HEK293T (cell line): ENCODE data around the gene ERBB4.

Experiments used
- ELF4 ChIP-seq: fragments of 450-650 bp; IDR thresholded peaks from 2 replicates; pipeline ENCODE4 v1.6.1; 2017; ENCODE audit warnings: antibody characterized with exemption
- SUZ12 ChIP-seq: fragments of 450-650 bp; IDR thresholded peaks from 2 replicates; pipeline ENCODE4 v1.6.1; 2016; ENCODE audit warnings: mild to moderate bottlenecking
- TARDBP ChIP-seq: fragments of 450-650 bp; IDR thresholded peaks from 2 replicates; pipeline ENCODE4 v1.6.1; 2016
- TF ChIP-seq, protein P1 (sequence below): fragments of 450-650 bp; IDR thresholded peaks from 2 replicates; pipeline ENCODE4 v1.6.1; 2016

DNA sequence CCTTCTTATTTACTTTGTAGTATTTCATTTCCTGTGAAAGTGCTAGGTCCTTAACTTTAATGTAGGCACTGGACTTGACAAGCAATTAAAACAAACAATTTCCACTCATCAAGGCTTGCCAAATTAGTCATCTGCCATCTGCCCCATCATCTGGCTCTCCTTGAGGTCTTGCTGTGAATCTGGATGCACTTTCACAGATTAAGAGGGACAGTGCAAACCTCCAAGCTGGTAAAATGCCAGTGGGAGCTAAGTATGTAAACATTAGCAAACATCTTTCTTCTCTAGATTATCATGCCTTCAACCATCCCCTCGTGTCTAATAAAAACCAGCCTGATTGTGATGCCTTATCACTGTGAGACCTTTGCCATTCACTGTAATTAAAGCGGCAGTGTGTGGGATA lies 402.9 kb downstream of the ERBB4 start:
- TF ChIP-seq TARDBP = no peak
- no peak for TF ChIP-seq SUZ12
- TF ChIP-seq ELF4 = no peak
- TF ChIP-seq, protein P1, sequence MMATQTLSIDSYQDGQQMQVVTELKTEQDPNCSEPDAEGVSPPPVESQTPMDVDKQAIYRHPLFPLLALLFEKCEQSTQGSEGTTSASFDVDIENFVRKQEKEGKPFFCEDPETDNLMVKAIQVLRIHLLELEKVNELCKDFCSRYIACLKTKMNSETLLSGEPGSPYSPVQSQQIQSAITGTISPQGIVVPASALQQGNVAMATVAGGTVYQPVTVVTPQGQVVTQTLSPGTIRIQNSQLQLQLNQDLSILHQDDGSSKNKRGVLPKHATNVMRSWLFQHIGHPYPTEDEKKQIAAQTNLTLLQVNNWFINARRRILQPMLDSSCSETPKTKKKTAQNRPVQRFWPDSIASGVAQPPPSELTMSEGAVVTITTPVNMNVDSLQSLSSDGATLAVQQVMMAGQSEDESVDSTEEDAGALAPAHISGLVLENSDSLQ = no peak
